Epithelial cell of esophagus (primary cell): ENCODE measurements around the gene MT4.

Source experiments
- DNase-seq: peaks from one replicate; pipeline ENCODE4 v3.0.0; 2010; ENCODE audit warnings: low read depth
- H3K4me3 ChIP-seq: 2 replicates; pipeline ENCODE4 v1.5.1; 2011; ENCODE audit warnings: mild to moderate bottlenecking, low read length, control low read depth
- TF ChIP-seq, protein P1 (sequence below): IDR thresholded peaks from 2 replicates; pipeline ENCODE4 v1.5.1; 2011; ENCODE audit warnings: low read depth, mild to moderate bottlenecking, low read length, control low read depth, inconsistent platforms; ENCODE audit not compliant: insufficient read depth; ENCODE audit errors: missing control alignments

The MT4 gene

DNA sequence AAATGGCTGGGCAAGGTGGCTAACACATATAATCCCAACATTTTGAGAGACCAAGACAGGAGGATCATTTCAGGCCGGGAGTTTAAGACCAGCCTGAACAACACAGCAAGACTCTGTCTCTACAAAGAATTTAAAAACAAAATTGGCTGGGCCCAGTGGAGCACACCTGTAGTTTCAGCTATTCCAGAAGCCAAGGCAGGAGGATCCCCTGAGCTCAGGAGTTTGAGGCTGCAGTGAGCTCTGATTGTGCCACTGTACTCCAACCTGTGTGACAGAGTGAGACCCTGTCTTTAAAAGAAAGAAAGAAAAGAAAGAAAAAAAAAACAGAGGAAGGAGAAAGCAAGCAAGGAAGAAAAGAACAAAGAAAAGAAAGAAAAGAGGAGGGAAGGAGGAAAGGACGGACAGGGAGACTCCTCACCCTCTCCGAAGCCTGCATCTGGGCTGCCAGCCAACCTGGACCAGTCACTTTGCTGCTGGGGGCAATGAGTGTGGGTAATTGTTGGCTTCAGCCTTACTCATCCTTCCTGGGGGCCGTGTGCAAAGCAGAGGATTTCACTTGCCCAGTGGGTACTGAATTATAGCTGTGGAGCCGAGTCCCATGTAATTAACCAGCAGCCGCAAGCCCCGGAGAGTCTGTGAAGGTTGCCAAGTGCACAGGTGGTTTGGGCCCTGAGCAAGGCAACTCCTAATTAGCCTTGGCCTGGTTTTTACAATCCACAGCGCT lies 6.7 kb upstream of the MT4 start:
- TF ChIP-seq, protein P1, sequence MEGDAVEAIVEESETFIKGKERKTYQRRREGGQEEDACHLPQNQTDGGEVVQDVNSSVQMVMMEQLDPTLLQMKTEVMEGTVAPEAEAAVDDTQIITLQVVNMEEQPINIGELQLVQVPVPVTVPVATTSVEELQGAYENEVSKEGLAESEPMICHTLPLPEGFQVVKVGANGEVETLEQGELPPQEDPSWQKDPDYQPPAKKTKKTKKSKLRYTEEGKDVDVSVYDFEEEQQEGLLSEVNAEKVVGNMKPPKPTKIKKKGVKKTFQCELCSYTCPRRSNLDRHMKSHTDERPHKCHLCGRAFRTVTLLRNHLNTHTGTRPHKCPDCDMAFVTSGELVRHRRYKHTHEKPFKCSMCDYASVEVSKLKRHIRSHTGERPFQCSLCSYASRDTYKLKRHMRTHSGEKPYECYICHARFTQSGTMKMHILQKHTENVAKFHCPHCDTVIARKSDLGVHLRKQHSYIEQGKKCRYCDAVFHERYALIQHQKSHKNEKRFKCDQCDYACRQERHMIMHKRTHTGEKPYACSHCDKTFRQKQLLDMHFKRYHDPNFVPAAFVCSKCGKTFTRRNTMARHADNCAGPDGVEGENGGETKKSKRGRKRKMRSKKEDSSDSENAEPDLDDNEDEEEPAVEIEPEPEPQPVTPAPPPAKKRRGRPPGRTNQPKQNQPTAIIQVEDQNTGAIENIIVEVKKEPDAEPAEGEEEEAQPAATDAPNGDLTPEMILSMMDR: no peak
- DNase-seq: peak; percentile 95
- H3K4me3 ChIP-seq: no peak overlapping the region

GRCh38 chr16:56559109-56559508 lies 5.8 kb upstream of the MT4 start:
- TF ChIP-seq, protein P1: no peak

DNA sequence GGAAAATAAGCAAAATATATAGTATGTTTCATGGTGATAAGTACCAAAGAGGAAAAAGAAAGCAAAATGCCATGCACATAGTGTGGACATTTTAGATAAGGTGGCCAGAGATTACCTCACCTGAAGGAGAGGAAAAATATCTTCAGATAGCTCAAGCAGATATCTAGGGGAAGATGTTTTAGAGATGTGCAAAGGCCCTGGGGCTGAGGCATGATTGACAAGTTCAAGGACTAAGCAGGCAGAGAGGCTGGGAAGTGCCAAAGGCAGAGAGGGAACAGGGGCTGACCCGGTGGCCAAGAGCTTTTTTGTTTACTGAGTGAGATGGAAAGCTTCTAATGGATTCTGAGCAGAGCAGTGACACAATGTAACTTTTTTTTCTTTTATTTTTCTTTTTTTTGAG lies 4.4 kb upstream of the MT4 start:
- TF ChIP-seq, protein P1: no peak
- no peak for DNase-seq
- H3K4me3 ChIP-seq: no peak overlapping the region

More at GRCh38 chr16:56559109-56559508, 5.8 kb upstream of the MT4 start:
- no peak overlapping the region for H3K4me3 ChIP-seq
- DNase-seq: no peak

DNA sequence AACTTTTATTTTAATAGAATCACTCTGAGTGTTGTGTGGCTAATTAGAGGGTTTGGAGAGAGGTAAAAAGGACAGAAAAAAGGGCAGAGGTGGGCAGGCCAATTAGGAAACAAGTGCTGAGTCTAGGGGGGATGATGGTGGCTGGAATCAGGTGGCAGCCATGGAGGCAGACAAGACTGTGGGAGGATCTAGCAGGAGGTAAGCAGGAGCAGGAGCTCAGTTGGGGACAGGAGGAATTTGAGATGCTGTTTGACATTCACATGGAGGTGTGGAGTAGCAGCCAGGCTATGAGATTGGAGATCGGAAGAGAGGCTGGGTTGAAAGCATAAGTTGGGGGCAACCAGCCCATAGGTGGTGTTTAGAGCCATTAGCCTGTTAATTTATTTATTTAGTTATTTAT lies 3.7 kb upstream of the MT4 start:
- TF ChIP-seq, protein P1: no peak
- no peak for DNase-seq
- H3K4me3 ChIP-seq: no peak overlapping the region

DNA sequence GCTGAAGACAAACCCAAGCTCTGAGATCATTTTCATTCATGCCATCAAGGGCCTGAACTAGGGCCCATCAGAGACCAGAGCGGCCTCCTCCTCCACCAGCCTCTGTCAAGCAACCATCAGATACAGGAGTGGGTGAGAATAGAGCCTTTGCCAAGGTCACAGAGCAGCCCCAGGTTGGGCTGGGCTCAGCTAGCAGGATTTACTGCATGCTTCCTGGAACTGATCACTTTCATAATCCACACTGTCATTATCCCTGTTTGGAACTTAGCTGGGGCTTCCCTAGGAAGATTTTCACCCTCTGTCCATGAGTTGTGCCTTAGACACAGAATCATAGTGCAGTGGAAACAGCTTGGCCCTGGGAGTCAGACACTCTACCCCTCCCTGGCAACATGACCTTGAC lies 5.1 kb downstream of the MT4 start:
- DNase-seq: no peak
- TF ChIP-seq, protein P1: no peak
- H3K4me3 ChIP-seq: no peak overlapping the region

DNA sequence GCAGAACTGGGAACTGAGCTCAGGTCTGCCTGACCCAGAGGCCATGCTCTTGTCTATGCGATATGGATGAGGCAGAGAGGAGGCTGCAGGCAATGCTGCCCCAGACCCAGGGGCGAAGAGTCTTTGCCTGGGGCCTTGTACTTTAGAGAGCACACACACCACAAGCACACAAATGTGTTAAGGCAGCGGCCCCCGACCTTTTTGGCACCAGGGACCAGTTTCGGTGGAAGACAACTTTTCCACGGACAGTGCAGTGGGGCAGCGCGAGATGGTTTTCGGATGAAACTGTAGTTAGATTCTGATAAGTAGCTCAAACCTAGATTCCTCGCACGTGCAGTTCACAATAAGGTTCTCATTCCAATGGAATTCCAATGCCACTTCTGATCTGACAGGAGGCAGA lies 6.7 kb downstream of the MT4 start:
- TF ChIP-seq, protein P1: no peak
- no peak for DNase-seq
- H3K4me3 ChIP-seq: no peak overlapping the region

GRCh38 chr16:56574625-56575024 lies 9.8 kb downstream of the MT4 start:
- no peak overlapping the region for H3K4me3 ChIP-seq
- DNase-seq: no peak
- TF ChIP-seq, protein P1: no peak
